ENCODE data around the gene AGAP2.

Gene AGAP2

GRCh38 chr12:57735952-57736740 lies 2.4 kb downstream of the AGAP2 start (continued):
- no peak for TF ChIP-seq BCL11A (tag by site-specific recombination; IDR thresholded peaks at IDR 0.05; ENCODE audit: low read depth)
- no peak for TF ChIP-seq ZSCAN16 (tag by site-specific recombination; IDR thresholded peaks at IDR 0.05)
- TF ChIP-seq ZBTB21 (tag by site-specific recombination; IDR thresholded peaks at IDR 0.05) = no peak
- TF ChIP-seq ZNF248 (tag by site-specific recombination; IDR thresholded peaks at IDR 0.05) = no peak
- TF ChIP-seq BCL11B (tag by site-specific recombination; IDR thresholded peaks at IDR 0.05; ENCODE audit: low read depth) = no peak
- peak; percentile 47 for TF ChIP-seq ZBTB11 (tag by site-specific recombination; conservative IDR thresholded peaks at IDR 0.05; ENCODE audit: low read depth)
- no peak for TF ChIP-seq TRIM28 (IDR thresholded peaks at IDR 0.05; ENCODE audit: borderline replicate concordance, low read length)
- peak; percentile 74 for TF ChIP-seq GLIS1 (tag by site-specific recombination; IDR thresholded peaks at IDR 0.05)
- no peak for TF ChIP-seq ZNF138 (tag by site-specific recombination; IDR thresholded peaks at IDR 0.05; ENCODE audit: borderline replicate concordance)
- TF ChIP-seq ZNF404 (tag by site-specific recombination; IDR thresholded peaks at IDR 0.05) = no peak
- TF ChIP-seq KLF1 (tag by site-specific recombination; IDR thresholded peaks at IDR 0.05) = no peak
- no peak for TF ChIP-seq TSHZ1 (tag by site-specific recombination; IDR thresholded peaks at IDR 0.05; ENCODE audit: borderline replicate concordance)
- peak; percentile 87; the same call in 1 of the 2 replicates for TF ChIP-seq IKZF3 (tag by site-specific recombination; IDR thresholded peaks at IDR 0.05)
- TF ChIP-seq ZFP37 (tag by site-specific recombination; IDR thresholded peaks at IDR 0.05) = no peak
- TF ChIP-seq ZNF24 (tag by site-specific recombination; IDR thresholded peaks at IDR 0.05) = no peak

- no peaks in the 10 kb centered on the region for H3K36me3 ChIP-seq (ENCODE audit: control insufficient read depth in 2 of 2, insufficient read depth in 1 of 2, low read length in 2 of 2)
Observed at GRCh38 chr12:57735198-57735855, 3.2 kb downstream of the AGAP2 start.

More at GRCh38 chr12:57735198-57735855, 3.2 kb downstream of the AGAP2 start:
- Histone ChIP-seq H3K4me3 (ENCODE audit: low read depth, low read length) (no peak overlapping the region), H3K4me1 (ENCODE audit: control insufficient read depth, insufficient read depth, low read length) (peaks cover 6% of the 10 kb centered on the region; the same call in 1 of the 2 replicates), H3K9me3 (ENCODE audit: control insufficient read depth, insufficient read depth, low read depth, low read length) (no peaks in the 10 kb centered on the region), H3K27ac (ENCODE audit: extremely low read depth, low read depth, low read length) (no peak overlapping the region)
- POLR2A ChIA-PET = interaction anchor here (0.7 to 1.6 kb wide), 3 partner anchors 9 to 12 kb away, joined by 3 to 8 read pairs (median 6); partner anchors contain the start of gene TSPAN31
- CTCF ChIA-PET = interaction anchor here (0.5 to 4.8 kb wide), 10 partner anchors 10 to 433 kb away, joined by 3 to 55 read pairs (median 3); no protein-coding TSS in a partner anchor
- TF ChIP-seq ZNF354C (tag by site-specific recombination; IDR thresholded peaks at IDR 0.05; ENCODE audit: borderline replicate concordance, low read depth) (no peak), ZSCAN30 (tag by site-specific recombination; IDR thresholded peaks at IDR 0.05) (no peak), PRDM4 (tag by site-specific recombination; IDR thresholded peaks at IDR 0.05) (no peak), ZBTB48 (tag by site-specific recombination; IDR thresholded peaks at IDR 0.05) (0 out of 2 replicates have a peak, but pooled peaks have one; percentile 25), SCRT2 (tag by site-specific recombination; IDR thresholded peaks at IDR 0.05) (peak; percentile 62)
